Left lung (tissue), 10 donors: ENCODE measurements around the gene LIF. TPM values are rescaled to one million over a fixed set of nuclear protein-coding genes. Genes with fewer than 3 reads are reported as not detected.

Experiments
- ATAC-seq: fragments of 200-7000 bp; cut with Tn5 transposase; one replicate; pipeline ENCODE4 v1.9.1; 2020; ENCODE audit warnings: moderate library complexity
- DNase-seq, 4 donors: peaks; one replicate each; pipeline ENCODE4 v3.0.0-alpha.2; 2013 to 2020
- H3K27ac ChIP-seq, 2 donors: fragments of 200-600 bp; sonication (generic) in 1 of 2; one replicate each; pipeline versions ENCODE4 v1.5.0 to v1.8.0; 2020 to 2021
- H3K27me3 ChIP-seq, 2 donors: fragments of 200-600 bp; sonication (generic) in 1 of 2; one replicate each; pipeline versions ENCODE4 v1.5.0 to v1.8.0; 2020 to 2021
- H3K36me3 ChIP-seq, 2 donors: fragments of 200-600 bp; sonication (generic) in 1 of 2; one replicate each; pipeline versions ENCODE4 v1.5.0 to v1.8.0; 2020 to 2021
- H3K4me1 ChIP-seq, 2 donors: fragments of 200-600 bp; one replicate each; pipeline ENCODE4 v1.8.0; 2021
- H3K4me3 ChIP-seq, 2 donors: fragments of 200-600 bp; sonication (generic) in 1 of 2; one replicate each; pipeline versions ENCODE4 v1.5.0 to v1.8.0; 2020 to 2021; ENCODE audit warnings: mild to moderate bottlenecking in 1 of 2
- H3K9me3 ChIP-seq, 2 donors: fragments of 200-600 bp; sonication (generic) in 1 of 2; one replicate each; pipeline versions ENCODE4 v1.5.0 to v1.8.0; 2020 to 2021
- intact Hi-C, 2 donors: fragments of 100-400 bp; cut with DNase I; formaldehyde crosslinking; loops; one replicate each; pipeline versions ENCODE4 v1.11.2 to v1.14.2; 2022
- polyA plus RNA-seq, 6 donors: library from polyadenylated mRNA; unstranded; fragments of 120-200 nt; gene quantifications; one replicate each; pipeline ENCODE4 v1.2.1, GENCODE V29; 2013; ENCODE audit not compliant: insufficient read length in 6 of 6
- total RNA-seq, 2 donors: library from RNA; stranded (reverse); fragmentation: NEBNext Ultra II Directional; extraction: Animal tissue kit (Norgen Biotek cat#: 25700); gene quantifications; one replicate each; pipeline ENCODE4 v1.2.1, GENCODE V29; 2021
- TF ChIP-seq, protein P1 (sequence below), 2 donors: fragments of 200-600 bp; sonication (generic) in 1 of 2; IDR thresholded peaks; one replicate each; pipeline versions ENCODE4 v1.5.0 to v1.8.0; 2021; ENCODE audit warnings: antibody characterized with exemption in 2 of 2
- donor health status: DM: no; HTN: yes; CAD: no.
- donor health status: DM: no; HTN: no; CAD: no.

Gene LIF
- total and polyA plus RNA-seq, 8 donors, result 1.4 to 10.7 (median 2.5) TPM

DNA sequence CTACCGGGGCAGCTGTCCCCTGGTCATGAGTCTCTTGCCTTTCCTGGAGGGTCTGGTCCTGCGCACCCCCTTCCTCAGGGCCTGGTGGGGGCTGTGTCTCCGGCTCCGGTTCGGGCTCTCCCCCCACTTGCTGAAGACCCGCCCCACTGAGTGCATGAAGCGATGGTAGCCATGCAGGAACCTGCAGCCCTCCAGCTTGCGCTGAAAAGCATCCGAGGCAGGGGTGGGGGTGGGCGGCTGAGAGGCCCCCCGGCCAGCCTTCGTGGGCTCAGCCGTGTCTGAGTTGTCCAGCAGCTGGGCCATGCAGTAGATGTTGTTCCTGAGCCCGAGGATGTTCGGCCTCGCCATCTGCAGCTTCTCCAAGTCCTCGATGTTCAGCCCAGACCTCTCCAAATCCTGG, 17.3 kb upstream of the LIF start:
- Histone ChIP-seq H3K9me3 (no peaks in the 10 kb centered on the region), H3K4me1 (peaks cover 0 to 67% of the 10 kb centered on the region in 2 donors), H3K27me3 (no peaks in the 10 kb centered on the region), H3K36me3 (peaks cover 0 to 5% of the 10 kb centered on the region in 2 donors), H3K4me3 (peak overlapping the region in 1 of 2 donors; percentile 28), H3K27ac (peak overlapping the region in 1 of 2 donors; percentile 76)
- intact Hi-C loops, result loop anchor here (5.0 to 10.0 kb wide), 3 partner anchors 121 to 221 kb away; partner anchors contain the start of gene RNF215 (in 1 of the 2)
- ATAC-seq (no peak), DNase-seq (no peak)
- TF ChIP-seq, protein P1, sequence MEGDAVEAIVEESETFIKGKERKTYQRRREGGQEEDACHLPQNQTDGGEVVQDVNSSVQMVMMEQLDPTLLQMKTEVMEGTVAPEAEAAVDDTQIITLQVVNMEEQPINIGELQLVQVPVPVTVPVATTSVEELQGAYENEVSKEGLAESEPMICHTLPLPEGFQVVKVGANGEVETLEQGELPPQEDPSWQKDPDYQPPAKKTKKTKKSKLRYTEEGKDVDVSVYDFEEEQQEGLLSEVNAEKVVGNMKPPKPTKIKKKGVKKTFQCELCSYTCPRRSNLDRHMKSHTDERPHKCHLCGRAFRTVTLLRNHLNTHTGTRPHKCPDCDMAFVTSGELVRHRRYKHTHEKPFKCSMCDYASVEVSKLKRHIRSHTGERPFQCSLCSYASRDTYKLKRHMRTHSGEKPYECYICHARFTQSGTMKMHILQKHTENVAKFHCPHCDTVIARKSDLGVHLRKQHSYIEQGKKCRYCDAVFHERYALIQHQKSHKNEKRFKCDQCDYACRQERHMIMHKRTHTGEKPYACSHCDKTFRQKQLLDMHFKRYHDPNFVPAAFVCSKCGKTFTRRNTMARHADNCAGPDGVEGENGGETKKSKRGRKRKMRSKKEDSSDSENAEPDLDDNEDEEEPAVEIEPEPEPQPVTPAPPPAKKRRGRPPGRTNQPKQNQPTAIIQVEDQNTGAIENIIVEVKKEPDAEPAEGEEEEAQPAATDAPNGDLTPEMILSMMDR (IDR thresholded peaks at IDR 0.05), result no peak

DNA sequence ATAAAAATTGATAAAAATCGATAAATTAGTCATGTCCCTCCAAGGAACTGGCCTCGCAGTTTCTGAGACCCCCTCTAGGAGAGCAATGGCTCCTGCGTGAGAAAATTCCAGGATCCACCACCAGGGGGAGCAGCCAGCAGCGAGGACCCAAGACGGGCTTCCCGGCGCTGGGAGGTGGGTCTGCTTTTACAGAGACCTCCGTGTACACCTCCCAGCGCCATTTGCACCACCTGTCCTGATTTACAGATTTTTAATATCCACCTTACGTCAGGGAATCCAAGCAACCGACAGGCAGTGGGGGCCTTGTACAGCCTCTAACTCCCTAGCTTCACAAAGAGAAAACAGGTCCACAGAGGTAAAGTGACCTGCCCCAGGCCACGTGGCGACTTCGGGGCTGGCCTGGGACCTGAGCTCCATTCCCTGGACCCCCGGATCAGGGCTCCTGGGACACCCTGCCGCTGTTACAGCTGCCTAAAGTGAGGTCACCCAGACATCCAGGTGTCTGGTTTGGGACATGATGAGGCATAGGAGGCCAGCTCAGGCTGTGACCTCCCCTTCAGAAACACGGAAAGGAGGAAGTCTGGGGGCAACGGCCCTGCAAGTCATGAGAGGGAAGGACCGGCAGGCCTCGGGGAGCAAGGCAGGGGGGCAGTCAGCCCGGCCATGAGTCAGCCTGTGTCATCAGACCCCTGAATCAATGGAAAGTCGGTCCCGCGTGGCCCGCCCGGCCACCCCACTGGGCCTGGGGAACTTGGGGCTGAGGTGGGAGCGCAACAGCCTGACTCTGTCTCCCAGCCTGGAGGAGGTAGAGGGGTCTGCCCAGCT, 16.6 kb upstream of the LIF start:
- ATAC-seq, result peak; percentile 54
- H3K4me3 ChIP-seq, result peak overlapping the region in 1 of 2 donors; percentile 28
- TF ChIP-seq, protein P1 (IDR thresholded peaks at IDR 0.05), result peak; percentile 90 to 99
- H3K9me3 ChIP-seq, result no peaks in the 10 kb centered on the region
- intact Hi-C loops, result loop anchor here (5.0 to 10.0 kb wide), 3 partner anchors 122 to 222 kb away; partner anchors contain the start of gene RNF215 (in 1 of the 2)
- peak overlapping the region in 1 of 2 donors; percentile 76 for H3K27ac ChIP-seq
- DNase-seq, result peak in 3 of 4 donors; percentile 77 to 91 (median 83)
- H3K4me1 ChIP-seq, result peaks cover 0 to 60% of the 10 kb centered on the region in 2 donors
- no peaks in the 10 kb centered on the region for H3K27me3 ChIP-seq
- H3K36me3 ChIP-seq, result peaks cover 0 to 5% of the 10 kb centered on the region in 2 donors

DNA sequence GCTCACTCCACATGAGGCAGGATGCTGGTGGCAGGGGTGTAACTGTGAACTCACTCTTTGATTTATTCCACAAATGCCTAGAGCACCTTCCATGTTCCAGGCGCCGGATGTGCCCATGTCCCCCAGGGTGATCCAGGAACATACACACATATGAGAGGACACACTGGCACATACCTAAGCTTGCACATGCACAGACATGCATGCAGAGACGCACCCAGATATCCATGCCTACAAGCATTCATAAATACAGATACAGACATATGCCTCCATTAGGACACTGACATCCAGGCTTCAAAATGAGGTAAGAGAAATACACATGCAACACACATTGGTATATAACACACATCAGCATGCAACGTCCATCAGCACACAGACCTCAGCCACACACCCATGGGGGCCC, 15.6 kb upstream of the LIF start:
- DNase-seq (no peak), ATAC-seq (no peak)
- intact Hi-C loops, result loop anchor here (5.0 to 10.0 kb wide), 3 partner anchors 123 to 223 kb away; partner anchors contain the start of gene RNF215 (in 1 of the 2)
- Histone ChIP-seq H3K36me3 (peaks cover 0 to 5% of the 10 kb centered on the region in 2 donors), H3K27ac (peak overlapping the region in 1 of 2 donors; percentile 76), H3K4me3 (peak overlapping the region in 1 of 2 donors; percentile 28), H3K9me3 (no peaks in the 10 kb centered on the region), H3K27me3 (no peaks in the 10 kb centered on the region), H3K4me1 (peaks cover 0 to 51% of the 10 kb centered on the region in 2 donors)
- TF ChIP-seq, protein P1 (IDR thresholded peaks at IDR 0.05), result no peak

DNA sequence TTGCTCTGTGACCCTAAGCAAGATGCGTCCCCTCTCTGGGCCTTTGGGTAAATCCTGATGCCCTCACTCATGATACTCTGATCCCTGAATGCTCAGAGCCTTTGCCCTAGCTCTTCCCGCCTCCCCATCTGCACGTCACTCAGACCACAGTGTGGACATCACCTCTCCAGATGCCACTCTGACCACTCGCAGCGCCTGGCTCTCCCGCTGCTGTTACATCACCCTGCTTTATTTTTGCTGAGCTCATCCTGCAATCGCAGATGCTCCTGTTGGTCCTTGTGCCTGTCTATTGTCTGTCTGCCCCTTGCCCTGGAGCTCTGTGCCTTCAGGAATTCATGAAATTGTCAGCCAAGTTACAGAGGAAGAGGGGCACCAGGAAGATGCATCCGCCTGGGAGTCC, 14.6 kb upstream of the LIF start:
- Histone ChIP-seq H3K9me3 (no peaks in the 10 kb centered on the region), H3K27ac (peak overlapping the region in 1 of 2 donors; percentile 41), H3K36me3 (peaks cover 0 to 5% of the 10 kb centered on the region in 2 donors), H3K27me3 (no peaks in the 10 kb centered on the region), H3K4me3 (no peak overlapping the region), H3K4me1 (peaks cover 0 to 54% of the 10 kb centered on the region in 2 donors)
- intact Hi-C loops, result loop anchor here (5.0 to 10.0 kb wide), 3 partner anchors 124 to 224 kb away; partner anchors contain the start of gene RNF215 (in 1 of the 2)
- TF ChIP-seq, protein P1 (IDR thresholded peaks at IDR 0.05), result no peak
- ATAC-seq (no peak), DNase-seq (peak in 1 of 4 donors; percentile 83)

DNA sequence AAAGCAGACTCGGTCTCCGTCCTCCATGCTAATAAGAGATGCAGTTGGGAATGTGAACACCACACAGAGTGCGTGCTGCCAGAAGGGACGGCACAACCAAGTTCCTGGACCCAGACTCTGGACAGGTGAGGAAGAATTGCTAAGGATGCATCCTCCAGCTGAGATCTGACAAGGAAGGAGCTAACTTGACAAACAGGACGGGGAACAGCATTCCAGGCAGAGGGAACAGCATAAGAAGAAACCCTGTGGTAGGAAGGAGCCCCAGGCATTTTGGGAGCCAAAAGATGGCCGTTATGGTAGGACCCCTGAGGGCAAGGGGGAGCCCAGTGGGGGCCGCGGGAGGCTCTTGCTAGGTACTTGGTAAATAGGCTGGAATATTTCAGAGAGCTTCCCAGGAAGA, 14.1 kb upstream of the LIF start:
- Histone ChIP-seq H3K36me3 (peaks cover 0 to 5% of the 10 kb centered on the region in 2 donors), H3K4me3 (no peak overlapping the region), H3K9me3 (no peaks in the 10 kb centered on the region), H3K27me3 (no peaks in the 10 kb centered on the region), H3K27ac (no peak overlapping the region), H3K4me1 (peaks cover 0 to 58% of the 10 kb centered on the region in 2 donors)
- DNase-seq (no peak), ATAC-seq (no peak)
- TF ChIP-seq, protein P1 (IDR thresholded peaks at IDR 0.05), result no peak
- intact Hi-C loops, result loop anchor here (5.0 to 10.0 kb wide), 3 partner anchors 124 to 224 kb away; partner anchors contain the start of gene RNF215 (in 1 of the 2)
